ENCODE measurements around the gene FBXL3.

The FBXL3 gene

GRCh38 chr13:76958841-76959432 is 68.0 kb downstream of the FBXL3 start:
- TF ChIP-seq CTCF (IDR thresholded peaks at IDR 0.05; ENCODE audit: borderline replicate concordance, control extremely low read depth, extremely low read depth, insufficient read depth, missing control alignments), result no peak
- no peak for DNase-seq (ENCODE audit: low spot score)

GRCh38 chr13:76955661-76956060 is 71.3 kb downstream of the FBXL3 start:
- in situ Hi-C loops (cut with MboI; ENCODE audit: low sequenced_read_pairs, unreplicated experiment), result no loop called here
- DNase-seq (ENCODE audit: low spot score), result no peak
- TF ChIP-seq CTCF (IDR thresholded peaks at IDR 0.05; ENCODE audit: borderline replicate concordance, control extremely low read depth, extremely low read depth, insufficient read depth, missing control alignments), result no peak

More at GRCh38 chr13:76958841-76959432, 68.0 kb downstream of the FBXL3 start:
- in situ Hi-C loops (cut with MboI; ENCODE audit: low sequenced_read_pairs, unreplicated experiment), result no loop called here

Measured in GM13976 (cell line).